Measurements from ENCODE around the gene NAT10. TPM values are rescaled to one million over a fixed set of nuclear protein-coding genes. Genes with fewer than 3 reads are reported as not detected.

NAT10 gene
- total and polyA plus RNA-seq, 9 donors = 21.5 to 39.0 (median 32.3) TPM

DNA sequence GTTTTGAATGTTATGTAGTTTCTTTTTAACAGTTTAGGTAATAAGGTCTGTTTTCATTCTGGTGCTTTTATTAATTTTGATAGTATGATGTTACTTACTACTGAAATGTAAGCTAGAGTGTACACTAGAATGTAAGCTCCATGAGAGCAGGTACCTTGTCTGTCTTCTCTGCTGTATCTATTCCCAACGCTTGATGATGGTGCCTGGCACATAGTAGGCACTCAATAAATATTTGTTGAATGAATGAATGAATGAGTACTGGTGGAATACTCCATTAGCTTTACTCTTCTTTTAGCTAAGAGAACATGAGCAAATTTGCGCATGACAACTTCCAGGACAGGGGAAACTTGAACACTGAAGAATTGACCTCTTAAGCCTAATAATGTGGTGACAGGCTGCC lies 6.6 kb upstream of the NAT10 start:
- no peak for DNase-seq
- no CpG with 5 or more reads among the region's 2 CpGs for WGBS (ENCODE audit: insufficient coverage)
- Histone ChIP-seq H3K4me3 (ENCODE audit: low read length) (no peak overlapping the region), H3K4me1 (ENCODE audit: control insufficient read depth, insufficient read depth, low read length) (no peaks in the 10 kb centered on the region), H3K27ac (ENCODE audit: low read length) (no peak overlapping the region), H3K9me3 (replicated peaks; ENCODE audit: control insufficient read depth, low read depth, low read length) (no peaks in the 10 kb centered on the region), H3K27me3 (ENCODE audit: control insufficient read depth, insufficient read depth, low read length) (no peaks in the 10 kb centered on the region), H3K36me3 (ENCODE audit: control insufficient read depth, insufficient read depth, low read length) (peaks cover 24% of the 10 kb centered on the region)

DNA sequence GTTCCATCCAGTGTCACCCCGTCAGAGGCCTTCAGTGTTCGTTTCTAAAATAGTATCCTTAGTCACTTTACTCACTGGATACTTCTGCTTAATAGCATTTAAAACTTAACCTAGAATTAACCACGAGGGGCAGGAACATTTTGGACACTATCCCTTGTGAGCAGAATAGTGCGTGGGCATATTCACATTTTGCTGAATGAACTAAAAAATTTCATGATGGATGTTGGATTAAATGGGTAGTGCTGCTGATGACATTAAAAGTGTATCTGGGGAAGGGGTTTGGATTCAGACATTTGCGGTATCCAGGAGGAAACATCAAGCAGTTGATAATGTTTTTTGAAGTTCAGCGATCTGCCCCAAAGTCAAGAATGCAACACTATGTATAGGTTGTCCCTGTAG lies 750 bp upstream of the NAT10 start:
- Histone ChIP-seq H3K27me3 (ENCODE audit: control insufficient read depth, insufficient read depth, low read length) (no peaks in the 10 kb centered on the region), H3K4me3 (ENCODE audit: low read length) (peak overlapping the region; percentile 75), H3K27ac (ENCODE audit: low read length) (peak overlapping the region; percentile 98), H3K9me3 (replicated peaks; ENCODE audit: control insufficient read depth, low read depth, low read length) (no peaks in the 10 kb centered on the region), H3K4me1 (ENCODE audit: control insufficient read depth, insufficient read depth, low read length) (peaks cover 11% of the 10 kb centered on the region), H3K36me3 (ENCODE audit: control insufficient read depth, insufficient read depth, low read length) (peaks cover 20% of the 10 kb centered on the region)
- no peak for DNase-seq
- 9% methylated on average over 3 of the region's 6 CpGs for WGBS (ENCODE audit: insufficient coverage)

DNA sequence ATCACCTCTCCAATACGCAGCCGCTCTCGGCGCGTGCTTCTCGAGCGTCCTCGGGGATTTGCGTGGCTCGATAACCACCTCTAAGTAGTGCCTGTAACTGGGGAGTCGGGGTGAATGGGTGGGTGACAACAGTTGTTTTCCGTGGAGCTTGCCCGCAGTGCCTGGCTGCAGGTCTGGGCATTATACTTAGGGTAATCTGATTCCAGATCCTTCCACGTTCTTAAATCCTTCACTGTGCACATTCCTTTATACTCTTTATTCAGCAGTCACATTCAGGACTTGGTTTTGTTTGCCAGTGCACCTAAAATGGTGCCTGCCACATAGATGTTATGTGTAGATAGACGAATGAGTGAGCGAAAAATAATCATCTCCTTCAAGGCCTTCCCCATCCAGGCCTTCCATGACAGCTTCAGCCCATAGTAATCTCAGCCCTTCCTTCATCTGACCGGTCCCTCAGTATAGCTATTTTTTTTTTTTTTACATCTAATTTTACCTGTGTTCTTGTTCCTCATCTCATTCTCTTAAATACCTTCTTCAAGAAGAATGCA lies 602 bp downstream of the NAT10 start:
- H3K27me3 ChIP-seq (ENCODE audit: control insufficient read depth, insufficient read depth, low read length) = no peaks in the 10 kb centered on the region
- DNase-seq = no peak
- H3K9me3 ChIP-seq (replicated peaks; ENCODE audit: control insufficient read depth, low read depth, low read length) = no peaks in the 10 kb centered on the region
- peaks cover 11% of the 10 kb centered on the region for H3K4me1 ChIP-seq (ENCODE audit: control insufficient read depth, insufficient read depth, low read length)
- peaks cover 26% of the 10 kb centered on the region for H3K36me3 ChIP-seq (ENCODE audit: control insufficient read depth, insufficient read depth, low read length)
- H3K4me3 ChIP-seq (ENCODE audit: low read length) = peak overlapping the region; percentile 75
- no CpG with 5 or more reads among the region's 17 CpGs for WGBS (ENCODE audit: insufficient coverage)
- H3K27ac ChIP-seq (ENCODE audit: low read length) = peak overlapping the region; percentile 98

DNA sequence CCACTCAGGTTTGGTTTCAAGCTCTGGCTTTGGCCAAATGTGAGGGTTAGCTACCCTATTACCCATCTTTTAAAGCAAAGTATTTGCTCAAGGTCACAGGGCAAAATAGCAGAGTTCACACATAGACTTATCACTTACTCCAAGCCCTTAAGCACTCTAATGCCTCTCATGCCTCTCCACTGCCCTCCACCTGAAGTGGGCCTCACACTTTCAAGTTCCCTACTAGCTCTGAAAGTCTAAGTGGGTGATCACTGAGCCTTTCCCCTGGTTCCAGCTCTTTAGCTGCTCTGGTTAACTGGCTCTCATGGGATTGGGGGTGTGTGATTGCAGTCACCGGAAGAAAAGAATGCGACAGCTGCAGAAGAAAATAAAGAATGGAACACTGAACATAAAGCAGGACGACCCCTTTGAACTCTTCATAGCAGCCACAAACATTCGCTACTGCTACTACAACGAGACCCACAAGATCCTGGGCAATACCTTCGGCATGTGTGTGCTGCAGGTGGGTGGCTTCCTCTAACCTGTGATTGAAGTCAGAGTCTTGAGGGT lies 6.4 kb downstream of the NAT10 start:
- H3K9me3 ChIP-seq (replicated peaks; ENCODE audit: control insufficient read depth, low read depth, low read length) = no peaks in the 10 kb centered on the region
- no peaks in the 10 kb centered on the region for H3K27me3 ChIP-seq (ENCODE audit: control insufficient read depth, insufficient read depth, low read length)
- no peaks in the 10 kb centered on the region for H3K4me1 ChIP-seq (ENCODE audit: control insufficient read depth, insufficient read depth, low read length)
- no peak overlapping the region for H3K4me3 ChIP-seq (ENCODE audit: low read length)
- WGBS (ENCODE audit: insufficient coverage) = 100% methylated on average over 1 of the region's 6 CpGs
- no peak for DNase-seq
- no peak overlapping the region for H3K27ac ChIP-seq (ENCODE audit: low read length)
- peaks cover 74% of the 10 kb centered on the region for H3K36me3 ChIP-seq (ENCODE audit: control insufficient read depth, insufficient read depth, low read length)

DNA sequence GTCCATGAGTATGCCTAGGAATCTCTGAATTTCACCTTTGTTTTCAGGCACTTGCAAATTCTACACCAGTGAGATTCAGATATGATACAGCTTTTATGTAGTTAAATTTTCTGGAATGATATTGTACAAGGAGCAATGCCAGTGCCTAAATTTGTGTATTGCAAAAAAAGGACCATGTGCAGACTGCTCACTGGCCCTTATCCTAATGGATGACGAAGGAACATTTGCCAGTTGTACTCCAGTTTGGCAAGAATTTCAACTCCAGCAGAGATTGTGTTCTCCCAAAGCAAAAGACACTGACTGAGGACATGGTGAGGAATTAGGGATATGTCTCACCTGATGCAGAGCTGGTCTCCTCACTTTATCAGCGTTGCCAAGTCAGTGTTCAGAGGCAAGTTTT lies 8.6 kb downstream of the NAT10 start:
- no peak overlapping the region for H3K4me3 ChIP-seq (ENCODE audit: low read length)
- DNase-seq = no peak
- no peaks in the 10 kb centered on the region for H3K9me3 ChIP-seq (replicated peaks; ENCODE audit: control insufficient read depth, low read depth, low read length)
- 94% methylated on average over 2 of the region's 2 CpGs for WGBS (ENCODE audit: insufficient coverage)
- H3K36me3 ChIP-seq (ENCODE audit: control insufficient read depth, insufficient read depth, low read length) = peaks cover 83% of the 10 kb centered on the region
- no peaks in the 10 kb centered on the region for H3K4me1 ChIP-seq (ENCODE audit: control insufficient read depth, insufficient read depth, low read length)
- H3K27me3 ChIP-seq (ENCODE audit: control insufficient read depth, insufficient read depth, low read length) = no peaks in the 10 kb centered on the region
- no peak overlapping the region for H3K27ac ChIP-seq (ENCODE audit: low read length)

DNA sequence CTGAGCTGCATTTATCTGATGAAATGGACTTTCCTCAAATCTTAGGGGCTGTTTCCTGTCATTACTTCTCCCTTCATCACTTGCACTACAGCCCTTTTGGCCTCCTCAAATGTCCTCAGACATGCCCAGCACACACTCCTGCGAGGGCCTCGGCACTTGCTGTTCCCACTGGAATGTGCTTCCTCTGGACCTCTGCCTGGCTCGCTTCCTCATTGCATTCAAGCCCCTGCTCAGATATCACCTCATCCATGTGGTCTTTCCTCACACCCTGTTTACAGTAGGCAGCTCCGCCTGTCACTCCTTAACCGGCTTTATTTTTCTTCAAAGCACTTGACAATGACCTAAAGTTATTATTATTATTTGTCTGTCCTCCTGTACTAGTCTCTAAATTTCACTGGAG lies 9.0 kb downstream of the NAT10 start:
- H3K27ac ChIP-seq (ENCODE audit: low read length) = no peak overlapping the region
- H3K4me1 ChIP-seq (ENCODE audit: control insufficient read depth, insufficient read depth, low read length) = no peaks in the 10 kb centered on the region
- WGBS (ENCODE audit: insufficient coverage) = 68% methylated on average over 3 of the region's 5 CpGs
- no peaks in the 10 kb centered on the region for H3K27me3 ChIP-seq (ENCODE audit: control insufficient read depth, insufficient read depth, low read length)
- H3K4me3 ChIP-seq (ENCODE audit: low read length) = no peak overlapping the region
- H3K9me3 ChIP-seq (replicated peaks; ENCODE audit: control insufficient read depth, low read depth, low read length) = no peaks in the 10 kb centered on the region
- no peak for DNase-seq
- H3K36me3 ChIP-seq (ENCODE audit: control insufficient read depth, insufficient read depth, low read length) = peaks cover 83% of the 10 kb centered on the region

DNA sequence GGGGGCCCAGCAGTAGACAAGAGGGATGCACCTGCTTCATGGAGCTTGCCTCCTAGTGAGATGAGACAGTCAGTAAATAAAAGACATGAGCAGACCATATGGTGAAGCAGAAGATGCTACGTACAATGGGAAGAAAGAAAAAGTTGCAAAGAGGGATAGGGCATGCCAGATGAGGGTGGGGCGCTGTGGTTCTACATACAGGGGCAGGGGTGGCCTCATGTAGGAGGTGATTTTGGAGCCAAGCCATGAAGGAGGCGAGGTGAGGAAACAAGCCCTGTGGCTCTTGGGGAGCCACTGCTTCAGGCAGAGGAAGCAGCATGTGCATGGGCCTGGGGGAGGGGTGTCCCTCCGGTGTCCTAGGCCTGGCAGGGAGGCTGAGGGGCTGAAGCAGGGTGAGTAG lies 15.2 kb downstream of the NAT10 start:
- 87% methylated on average over 3 of the region's 4 CpGs for WGBS (ENCODE audit: insufficient coverage)
- Histone ChIP-seq H3K27ac (ENCODE audit: low read length) (no peak overlapping the region), H3K27me3 (ENCODE audit: control insufficient read depth, insufficient read depth, low read length) (no peaks in the 10 kb centered on the region), H3K4me3 (ENCODE audit: low read length) (no peak overlapping the region), H3K9me3 (replicated peaks; ENCODE audit: control insufficient read depth, low read depth, low read length) (no peaks in the 10 kb centered on the region), H3K4me1 (ENCODE audit: control insufficient read depth, insufficient read depth, low read length) (no peaks in the 10 kb centered on the region), H3K36me3 (ENCODE audit: control insufficient read depth, insufficient read depth, low read length) (peaks cover 80% of the 10 kb centered on the region)
- DNase-seq = no peak

DNA sequence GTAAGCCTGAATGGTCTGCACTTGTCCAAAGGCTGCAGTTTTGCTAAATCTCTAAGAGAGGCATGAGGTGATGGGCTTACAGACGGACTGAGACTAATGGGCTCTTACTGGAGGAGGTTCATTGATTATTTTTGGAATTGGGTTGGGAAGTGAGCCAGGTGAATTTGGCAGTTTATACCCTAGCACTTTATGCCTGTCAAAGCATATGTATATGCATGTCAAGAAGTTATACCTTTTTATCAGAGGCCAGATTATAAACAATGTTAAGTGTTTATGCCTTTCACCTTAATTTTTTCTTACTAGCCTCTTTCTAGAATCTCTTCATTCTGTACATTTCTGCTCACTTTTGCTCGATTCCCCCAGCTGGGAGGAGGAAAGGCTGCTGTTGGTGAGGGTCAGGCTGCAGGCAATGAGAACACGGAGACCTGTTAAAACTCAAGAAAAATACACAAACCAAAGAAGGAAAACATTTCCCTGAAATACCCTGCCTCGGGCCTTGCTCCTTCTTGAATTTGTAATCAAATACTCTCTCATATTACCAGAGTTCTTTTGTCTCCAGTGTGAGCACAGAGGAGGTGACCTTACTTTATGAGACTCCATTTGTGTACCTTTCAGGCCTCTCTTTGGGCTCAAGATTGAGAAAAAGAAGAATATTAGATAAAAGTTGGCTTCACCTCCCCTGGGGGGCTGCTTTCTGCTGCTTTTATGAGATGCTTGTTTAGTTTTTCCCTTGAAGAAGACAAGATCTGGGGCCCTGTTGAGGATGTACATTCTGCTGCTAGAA lies 19.6 kb downstream of the NAT10 start:
- Histone ChIP-seq H3K4me3 (ENCODE audit: low read length) (no peak overlapping the region), H3K27me3 (ENCODE audit: control insufficient read depth, insufficient read depth, low read length) (no peaks in the 10 kb centered on the region), H3K9me3 (replicated peaks; ENCODE audit: control insufficient read depth, low read depth, low read length) (no peaks in the 10 kb centered on the region), H3K4me1 (ENCODE audit: control insufficient read depth, insufficient read depth, low read length) (no peaks in the 10 kb centered on the region), H3K36me3 (ENCODE audit: control insufficient read depth, insufficient read depth, low read length) (peaks cover 67% of the 10 kb centered on the region), H3K27ac (ENCODE audit: low read length) (no peak overlapping the region)
- 88% methylated on average over 1 of the region's 4 CpGs for whole genome bisulfite sequencing (ENCODE audit: insufficient coverage)
- DNase-seq = no peak

DNA sequence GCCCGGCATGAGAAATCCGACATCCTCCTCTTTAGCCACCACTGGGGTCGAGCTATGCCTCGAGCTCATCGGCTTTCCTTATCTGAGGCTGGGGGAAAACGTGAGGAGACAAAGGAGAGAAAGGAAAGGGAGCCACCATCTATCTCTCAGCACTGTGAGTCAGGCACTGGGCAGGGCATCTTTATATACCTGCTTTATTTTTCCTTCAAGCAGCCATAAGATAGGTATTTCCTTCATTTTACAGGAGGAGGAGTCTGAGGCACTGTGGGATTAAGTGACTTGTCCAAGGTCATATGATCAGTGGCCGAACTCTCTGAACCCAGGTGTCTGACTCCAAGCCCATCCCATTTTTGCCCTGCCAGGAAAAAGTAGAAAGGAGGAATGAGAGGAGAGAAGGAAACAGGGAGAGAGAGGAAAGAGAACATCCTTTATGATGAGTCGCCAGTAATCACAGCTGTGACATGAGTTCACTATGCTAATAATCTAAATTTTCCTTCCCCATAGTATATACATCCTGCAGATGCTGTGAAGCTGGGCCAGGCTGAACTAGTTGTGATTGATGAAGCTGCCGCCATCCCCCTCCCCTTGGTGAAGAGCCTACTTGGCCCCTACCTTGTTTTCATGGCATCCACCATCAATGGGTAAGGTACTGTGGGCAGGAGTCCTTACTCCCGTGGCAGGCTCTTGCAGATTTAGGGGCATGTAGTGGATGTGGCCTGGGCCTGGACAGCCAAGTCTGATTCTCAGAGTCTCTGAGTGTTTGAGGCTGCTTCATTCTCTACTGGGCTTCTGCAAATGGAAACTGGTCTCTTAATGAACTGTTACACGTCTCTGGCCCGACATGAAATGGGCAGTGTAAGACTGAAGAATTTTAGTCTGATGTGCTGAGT lies 21.8 kb downstream of the NAT10 start:
- Histone ChIP-seq H3K4me1 (ENCODE audit: control insufficient read depth, insufficient read depth, low read length) (no peaks in the 10 kb centered on the region), H3K27ac (ENCODE audit: low read length) (no peak overlapping the region), H3K36me3 (ENCODE audit: control insufficient read depth, insufficient read depth, low read length) (peaks cover 68% of the 10 kb centered on the region), H3K9me3 (replicated peaks; ENCODE audit: control insufficient read depth, low read depth, low read length) (no peaks in the 10 kb centered on the region), H3K4me3 (ENCODE audit: low read length) (no peak overlapping the region), H3K27me3 (ENCODE audit: control insufficient read depth, insufficient read depth, low read length) (no peaks in the 10 kb centered on the region)
- WGBS (ENCODE audit: insufficient coverage) = 84% methylated on average over 2 of the region's 12 CpGs
- no peak for DNase-seq

DNA sequence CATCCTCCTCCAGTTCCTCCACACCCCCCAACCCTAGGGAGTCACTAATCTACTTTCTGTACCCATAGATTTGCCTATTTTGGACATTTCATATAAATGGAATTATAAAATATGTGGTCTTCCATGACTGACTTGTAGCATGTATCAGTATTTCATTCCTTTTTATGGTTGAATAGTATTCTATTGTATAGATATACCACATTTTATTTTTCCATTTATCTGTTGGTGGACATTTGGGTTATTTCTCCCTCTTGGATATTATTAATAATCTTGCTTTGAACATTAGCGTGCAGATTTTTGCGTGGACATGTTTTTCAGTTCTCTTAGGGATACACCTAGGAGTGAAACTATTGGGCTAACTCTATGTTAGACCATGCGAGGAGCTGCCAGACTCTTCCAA lies 23.4 kb downstream of the NAT10 start:
- H3K4me1 ChIP-seq (ENCODE audit: control insufficient read depth, insufficient read depth, low read length) = no peaks in the 10 kb centered on the region
- H3K27ac ChIP-seq (ENCODE audit: low read length) = no peak overlapping the region
- no peak overlapping the region for H3K4me3 ChIP-seq (ENCODE audit: low read length)
- WGBS (ENCODE audit: insufficient coverage) = no CpG with 5 or more reads among the region's 3 CpGs
- H3K36me3 ChIP-seq (ENCODE audit: control insufficient read depth, insufficient read depth, low read length) = peaks cover 68% of the 10 kb centered on the region
- DNase-seq = no peak
- no peaks in the 10 kb centered on the region for H3K27me3 ChIP-seq (ENCODE audit: control insufficient read depth, insufficient read depth, low read length)
- no peaks in the 10 kb centered on the region for H3K9me3 ChIP-seq (replicated peaks; ENCODE audit: control insufficient read depth, low read depth, low read length)

Data from muscle of leg (tissue), 11 donors.